Bronchial epithelial cell (primary cell): Measurements from ENCODE around the gene GDI2. TPM values are rescaled to one million over a fixed set of nuclear protein-coding genes. Genes with fewer than 3 reads are reported as not detected.
"Not testable (repeated sequence)": the region's sequence is repeated elsewhere in the genome, so short reads cannot be mapped to it uniquely, and the experiment has no call there.

ENCODE experiments used
- DNase-seq: peaks from one replicate; pipeline ENCODE4 v3.0.0-alpha.2; 2010; ENCODE audit warnings: low read depth
- FAIRE-seq: peaks from 2 replicates; lab custom pipeline; 2011; peaks lifted over from hg19 to GRCh38; lab: Jason Lieb, UNC
- H3K27me3 ChIP-seq: 2 replicates; pipeline ENCODE4 v1.5.1; 2011; ENCODE audit warnings: low read length; ENCODE audit not compliant: control insufficient read depth, insufficient read depth
- H3K36me3 ChIP-seq: 2 replicates; pipeline ENCODE4 v1.5.1; 2011; ENCODE audit warnings: low read length; ENCODE audit not compliant: control insufficient read depth, insufficient read depth
- H3K4me3 ChIP-seq: 2 replicates; pipeline ENCODE4 v1.5.1; 2011; ENCODE audit warnings: mild to moderate bottlenecking, low read depth, low read length, control low read depth
- CTCF ChIP-seq: IDR thresholded peaks from 2 replicates; pipeline ENCODE4 v1.5.1; 2011; ENCODE audit warnings: mild to moderate bottlenecking, moderate library complexity, low read length, control low read depth, inconsistent platforms; ENCODE audit not compliant: insufficient read depth, severe bottlenecking
- total RNA-seq: library from RNA; depleted of rRNA; stranded (reverse); fragments of >200 nt; gene quantifications from 2 replicates; pipeline ENCODE4 v1.2.1, GENCODE V29; 2014

GDI2 gene
- total RNA-seq, 1 donor from 2014 or later: 395 TPM

- DNase-seq (no peak), FAIRE-seq (no peak)
- Histone ChIP-seq H3K4me3 (no peak overlapping the region), H3K27me3 (peaks cover 6% of the 10 kb centered on the region), H3K36me3 (no peaks in the 10 kb centered on the region)
- no peak for TF ChIP-seq CTCF
Measured at GRCh38 chr10:5840314-5841307, 27.4 kb upstream of the GDI2 start.

- not testable (repeated sequence) for H3K36me3 ChIP-seq, H3K27me3 ChIP-seq, H3K4me3 ChIP-seq, DNase-seq, FAIRE-seq
Measured at GRCh38 chr10:5836181-5836580, 22.9 kb upstream of the GDI2 start.

- Histone ChIP-seq H3K36me3 (no peaks in the 10 kb centered on the region), H3K27me3 (peaks cover 1% of the 10 kb centered on the region), H3K4me3 (no peak overlapping the region)
- no peak for FAIRE-seq
- TF ChIP-seq CTCF: no peak
- DNase-seq: no peak
Measured at GRCh38 chr10:5835446-5836095, 22.3 kb upstream of the GDI2 start.

GRCh38 chr10:5833814-5834213 is 20.6 kb upstream of the GDI2 start:
- TF ChIP-seq CTCF: no peak
- Histone ChIP-seq H3K4me3 (no peak overlapping the region), H3K27me3 (no peaks in the 10 kb centered on the region), H3K36me3 (no peaks in the 10 kb centered on the region)
- no peak for DNase-seq
- no peak for FAIRE-seq

- H3K27me3 ChIP-seq: no peaks in the 10 kb centered on the region
- DNase-seq (no peak), FAIRE-seq (no peak)
- TF ChIP-seq CTCF: no peak
- no peaks in the 10 kb centered on the region for H3K36me3 ChIP-seq
- no peak overlapping the region for H3K4me3 ChIP-seq
Measured at GRCh38 chr10:5832946-5833345, 19.7 kb upstream of the GDI2 start.

GRCh38 chr10:5831446-5831782 is 18.2 kb upstream of the GDI2 start:
- no peak for DNase-seq
- FAIRE-seq: no peak
- TF ChIP-seq CTCF: no peak
- Histone ChIP-seq H3K27me3 (no peaks in the 10 kb centered on the region), H3K36me3 (no peaks in the 10 kb centered on the region), H3K4me3 (no peak overlapping the region)
